ENCODE data around the gene MRPL47.
"Not testable (repeated sequence)": the region's sequence is repeated elsewhere in the genome, so short reads cannot be mapped to it uniquely, and the experiment has no call there.

Gene MRPL47

DNA sequence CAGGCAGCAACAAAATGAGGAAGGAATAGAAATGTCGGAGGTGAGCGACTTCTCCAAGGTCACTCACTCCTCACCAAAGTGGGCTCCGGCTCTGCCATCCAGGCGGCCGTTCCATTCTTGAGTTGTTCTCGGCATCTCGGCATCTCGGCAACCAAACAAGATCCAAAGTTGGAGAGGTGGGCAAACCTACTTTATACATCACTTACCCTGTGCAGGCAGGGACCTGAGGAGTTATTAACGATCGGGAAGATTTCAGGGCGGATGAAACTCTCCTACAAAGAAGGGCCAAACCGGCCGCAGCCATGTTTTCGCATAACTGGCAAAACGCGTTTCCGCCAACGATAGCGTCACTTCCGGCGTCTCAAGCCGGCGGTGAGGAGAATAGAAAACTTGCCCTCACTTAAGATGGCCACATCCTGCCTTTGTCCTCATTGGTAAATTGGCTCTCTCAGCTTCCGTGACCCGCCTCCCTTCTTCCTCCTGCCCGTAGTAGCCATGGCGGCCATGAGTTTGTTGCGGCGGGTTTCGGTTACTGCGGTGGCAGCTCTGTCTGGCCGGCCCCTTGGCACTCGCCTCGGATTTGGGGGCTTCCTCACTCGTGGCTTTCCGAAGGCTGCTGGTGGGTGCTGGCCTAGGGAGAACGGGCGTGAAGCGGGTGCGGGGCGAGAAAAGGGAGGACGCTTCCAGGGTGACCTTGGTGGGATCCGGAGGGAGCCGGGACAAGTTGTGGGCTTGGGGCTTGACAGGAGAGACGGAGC is at the start of gene MRPL47, which contains the start of gene NDUFB5:
Gene MRPL47 (minus strand): TSS at position 318 of the 758 bp plus-strand sequence. CDS start 14 bp downstream, at position 304.
Gene NDUFB5 (plus strand): TSS at position 474 of the 758 bp plus-strand sequence. CDS start 22 bp downstream, at position 496.
- DNase-seq = peak; percentile 93

DNA sequence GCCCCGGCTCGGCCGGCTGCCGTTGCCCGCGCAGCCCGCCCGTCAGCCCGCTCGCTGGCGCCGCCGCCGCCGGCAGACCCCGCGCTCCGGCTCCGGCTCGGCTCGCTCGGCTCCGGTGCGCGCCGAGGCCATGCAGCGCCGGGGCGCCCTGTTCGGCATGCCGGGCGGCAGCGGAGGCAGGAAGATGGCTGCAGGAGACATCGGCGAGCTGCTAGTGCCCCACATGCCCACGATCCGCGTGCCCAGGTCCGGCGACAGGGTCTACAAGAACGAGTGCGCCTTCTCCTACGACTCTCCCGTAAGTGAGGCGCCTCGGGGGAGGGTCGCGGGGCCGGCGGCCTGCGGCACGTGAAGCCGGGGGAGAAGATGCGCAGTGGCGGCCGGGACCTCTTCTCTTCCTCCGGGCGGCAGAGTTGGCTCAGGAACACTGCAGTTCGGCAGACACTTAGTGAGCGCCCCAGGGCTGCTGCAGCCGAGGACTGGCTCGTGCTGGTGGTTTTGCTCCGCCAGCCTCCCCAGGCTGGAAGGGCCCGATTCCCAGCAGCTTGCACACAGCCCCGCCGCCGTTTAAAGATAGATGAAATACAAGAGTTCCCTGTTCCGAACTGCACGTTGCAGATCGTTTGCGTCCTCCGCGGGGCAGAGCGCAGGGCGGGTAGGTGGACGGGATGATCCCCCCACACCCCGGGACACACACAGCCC is 48.8 kb upstream of the MRPL47 start:
- DNase-seq = peak; percentile 56

DNA sequence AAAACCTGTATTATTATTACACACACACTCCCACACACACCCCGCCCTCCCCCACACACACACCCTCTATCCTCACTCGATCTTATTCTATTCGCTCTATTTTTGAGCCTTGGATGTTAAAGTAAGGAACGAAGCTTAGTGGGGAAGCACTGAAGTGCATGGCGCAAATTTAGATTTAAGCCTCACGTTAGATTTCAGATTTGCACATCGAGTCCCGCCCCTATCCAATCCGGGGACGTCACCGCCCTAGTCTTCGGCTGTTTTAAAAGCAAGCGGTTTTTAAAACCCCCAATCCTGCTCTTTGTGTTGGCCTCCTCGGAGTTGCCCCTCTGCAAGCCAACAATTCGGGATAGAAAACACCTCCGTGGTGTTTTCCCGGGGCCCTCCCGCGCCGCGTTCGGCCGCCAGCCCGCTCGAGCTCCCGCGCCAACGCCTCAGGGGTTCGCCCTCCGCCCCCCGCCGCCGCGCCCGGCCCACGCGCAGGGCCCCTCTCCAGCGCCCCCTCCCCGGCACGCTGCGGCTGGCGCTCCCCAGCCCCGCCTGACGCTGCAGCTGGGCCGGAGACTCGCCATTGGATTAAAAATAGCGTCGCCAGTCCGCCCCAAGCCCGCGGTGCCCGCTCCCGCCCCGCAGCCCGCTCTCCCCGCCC is 48.1 kb upstream of the MRPL47 start, which contains the start of gene USP13:
Gene USP13 (plus strand): TSS at position 594 of the 649 bp plus-strand sequence. CDS start 186 bp downstream, outside the sequence.
- DNase-seq = peak; percentile 43

DNA sequence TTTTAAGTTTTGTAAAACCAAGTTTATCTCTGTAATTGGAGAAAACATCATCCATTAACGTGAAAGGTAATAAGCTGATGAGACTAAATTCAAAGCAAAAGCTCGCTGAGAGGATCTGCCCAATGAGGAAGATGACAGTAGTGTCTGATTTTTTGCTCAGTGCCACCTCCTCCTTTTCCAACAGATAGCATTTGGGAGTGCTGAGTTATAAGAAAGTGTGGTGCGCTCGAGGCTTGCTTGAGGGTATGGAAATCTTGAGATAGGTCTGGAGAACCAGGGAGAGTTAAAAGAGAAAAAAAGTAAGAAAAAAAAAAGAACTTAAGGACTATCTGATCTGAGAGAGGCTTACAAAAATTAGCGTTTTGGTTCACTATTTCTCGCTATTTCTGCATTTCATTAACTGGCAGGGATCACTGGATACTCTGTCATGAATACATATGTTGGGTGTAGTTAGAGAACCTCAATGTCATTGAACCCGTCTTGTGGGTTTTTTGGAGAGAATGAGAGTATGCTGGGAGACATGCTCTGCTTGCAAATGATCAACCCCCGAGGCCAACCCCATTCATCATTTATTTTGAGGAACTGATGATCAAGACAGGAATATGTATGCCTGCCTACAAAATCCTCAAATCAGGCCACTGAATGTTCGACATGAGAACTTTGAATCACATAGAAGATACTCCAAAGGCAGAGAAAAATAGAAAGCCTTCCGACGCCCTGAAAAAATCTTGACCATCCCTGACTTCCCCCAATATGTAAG is 47.4 kb upstream of the MRPL47 start:
- no peak for DNase-seq

DNA sequence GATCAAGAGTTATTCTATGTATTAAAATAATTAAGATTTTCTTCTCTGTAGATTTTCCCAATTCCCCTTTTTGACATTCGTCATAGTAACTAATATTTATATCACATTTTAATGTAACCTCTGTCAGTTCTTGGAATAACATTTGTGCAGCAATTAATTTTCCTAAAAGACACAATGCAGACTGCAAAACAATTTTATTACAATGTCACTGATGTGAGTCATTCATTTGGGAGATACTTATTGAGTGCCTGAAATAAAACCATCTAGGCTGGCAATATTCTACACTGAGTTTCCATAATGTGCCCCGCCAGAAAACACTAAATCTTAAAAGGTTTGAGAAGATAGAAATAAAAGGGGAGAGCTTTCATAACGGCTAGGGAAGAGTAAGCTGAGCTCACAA is 41.7 kb upstream of the MRPL47 start:
- DNase-seq = no peak

DNA sequence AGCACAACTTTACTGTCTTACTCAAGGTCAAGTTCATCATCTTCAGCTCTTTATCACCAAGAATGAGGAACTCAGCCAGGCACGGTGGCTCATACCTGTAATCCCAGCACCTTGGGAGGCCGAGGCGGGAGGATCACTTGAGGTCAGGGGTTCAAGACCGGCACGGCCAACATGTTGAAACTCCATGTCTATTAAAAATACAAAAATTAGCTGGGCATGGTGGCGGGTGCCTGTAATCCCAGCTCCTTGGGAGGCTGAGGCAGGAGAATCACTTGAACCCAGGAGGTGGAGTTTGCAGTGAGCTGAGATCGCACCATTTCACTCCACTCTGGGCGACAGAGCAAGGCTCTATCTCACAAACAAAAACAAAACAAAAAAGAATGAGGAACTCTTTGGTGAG is 39.4 kb upstream of the MRPL47 start:
- DNase-seq = not testable (repeated sequence)

DNA sequence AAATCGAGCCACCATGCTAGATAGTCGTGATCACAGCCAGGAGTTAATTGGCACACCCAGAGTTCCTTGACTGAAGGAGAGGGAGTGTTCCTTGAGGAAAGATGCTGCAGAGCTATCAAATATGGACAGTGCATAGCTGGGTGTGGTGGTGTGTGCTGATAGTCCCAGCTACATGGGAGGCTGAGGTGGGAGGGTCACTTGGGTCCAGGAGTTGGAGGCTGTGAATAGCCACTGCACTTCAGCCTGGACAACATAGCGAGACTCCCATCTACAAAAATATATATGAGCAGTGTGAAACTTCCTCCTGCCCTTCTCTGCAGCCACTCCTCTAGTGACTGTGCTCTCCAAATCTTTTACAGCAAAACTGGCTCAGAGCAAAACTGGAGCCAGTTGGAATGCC is 38.4 kb upstream of the MRPL47 start:
- no peak for DNase-seq

DNA sequence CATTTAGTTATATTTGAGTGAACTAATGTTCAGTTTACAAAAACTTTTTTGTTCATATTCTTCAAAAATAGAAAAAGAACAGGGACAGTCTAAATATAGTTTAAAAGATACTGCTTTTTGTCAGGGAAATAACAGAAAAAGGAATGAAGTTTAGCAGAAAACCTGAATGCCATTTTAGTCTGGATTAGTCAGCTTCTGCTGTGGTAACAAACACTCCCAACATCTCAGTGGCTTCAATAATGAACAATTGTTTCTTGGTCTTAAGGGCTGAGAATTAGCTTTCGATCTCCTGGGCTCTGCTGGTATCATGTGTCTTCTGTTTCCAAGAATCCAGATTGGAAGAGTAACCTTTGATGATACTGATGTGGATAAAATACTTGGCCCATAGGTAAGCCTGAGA is 36.0 kb upstream of the MRPL47 start:
- DNase-seq = no peak

DNA sequence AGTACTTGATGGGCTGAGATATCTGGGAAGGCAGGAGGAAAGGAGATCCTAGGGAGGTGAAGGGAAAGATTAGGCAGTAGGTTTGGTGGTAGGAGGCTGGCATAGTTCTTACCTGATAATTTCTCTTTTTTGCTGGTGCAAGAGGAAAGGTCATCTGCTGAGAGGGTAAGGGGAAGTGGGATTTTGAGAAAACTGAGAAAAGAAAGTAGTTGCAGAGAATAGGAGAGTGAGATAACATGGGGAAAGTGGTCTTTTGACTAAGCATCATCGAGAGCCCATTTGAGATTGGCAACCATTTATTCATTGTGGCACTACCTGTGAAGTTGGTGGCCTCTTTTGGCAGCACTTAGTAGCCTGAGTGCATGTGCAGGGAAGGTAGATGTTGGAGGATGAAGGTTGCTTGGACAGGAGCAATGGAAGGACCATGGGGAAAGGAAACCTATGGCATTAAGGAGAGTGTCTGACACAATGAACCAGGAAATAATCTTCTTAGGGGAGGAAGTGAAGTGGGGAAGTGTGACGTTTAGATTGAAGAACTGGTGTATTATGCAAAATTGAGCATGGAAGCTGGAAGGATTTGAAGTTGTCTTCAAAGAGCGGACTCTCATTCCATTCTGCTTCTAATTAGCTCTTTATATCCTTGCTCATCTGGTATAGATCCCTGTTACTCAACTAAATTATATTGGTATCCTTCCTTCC is 26.5 kb upstream of the MRPL47 start:
- no peak for DNase-seq

DNA sequence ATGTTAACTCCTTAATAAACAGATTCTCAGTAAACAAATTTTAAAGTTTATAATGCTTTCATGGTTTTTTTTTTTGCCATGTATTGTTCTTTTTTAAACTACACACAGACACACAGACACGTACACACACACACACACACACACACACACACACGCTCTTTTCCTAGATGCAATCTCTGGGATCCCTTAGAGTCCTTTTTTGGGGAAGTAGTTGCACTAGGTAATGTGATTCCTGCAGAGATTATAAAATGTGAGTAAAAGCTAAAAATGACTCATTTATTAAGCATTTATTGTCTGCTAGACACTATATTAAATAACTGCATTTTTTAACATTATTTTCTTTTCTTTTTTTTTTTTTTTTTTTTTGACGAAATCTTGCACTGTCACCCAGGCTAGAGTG is 20.0 kb upstream of the MRPL47 start:
- no peak for DNase-seq

DNA sequence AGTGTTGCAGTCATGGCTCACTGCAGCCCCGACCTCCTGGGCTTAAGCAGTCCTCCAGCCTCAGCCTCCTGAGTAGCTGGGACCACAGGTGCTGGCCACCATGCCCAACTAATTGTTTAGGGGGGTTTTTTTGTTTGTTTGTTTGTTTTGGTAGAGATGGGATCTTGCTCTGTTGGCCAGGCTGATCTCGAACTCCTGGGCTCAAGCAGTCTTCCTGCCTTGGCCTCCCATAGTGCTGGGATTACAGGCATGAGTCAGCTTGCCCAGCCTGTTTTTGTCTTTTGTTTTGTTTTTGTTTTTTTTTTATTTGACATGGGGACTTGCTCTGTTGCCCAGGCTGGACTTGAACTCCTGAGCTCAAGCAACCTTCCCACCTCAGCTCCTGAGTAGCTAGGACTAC is 17.6 kb upstream of the MRPL47 start:
- DNase-seq = no peak

DNA sequence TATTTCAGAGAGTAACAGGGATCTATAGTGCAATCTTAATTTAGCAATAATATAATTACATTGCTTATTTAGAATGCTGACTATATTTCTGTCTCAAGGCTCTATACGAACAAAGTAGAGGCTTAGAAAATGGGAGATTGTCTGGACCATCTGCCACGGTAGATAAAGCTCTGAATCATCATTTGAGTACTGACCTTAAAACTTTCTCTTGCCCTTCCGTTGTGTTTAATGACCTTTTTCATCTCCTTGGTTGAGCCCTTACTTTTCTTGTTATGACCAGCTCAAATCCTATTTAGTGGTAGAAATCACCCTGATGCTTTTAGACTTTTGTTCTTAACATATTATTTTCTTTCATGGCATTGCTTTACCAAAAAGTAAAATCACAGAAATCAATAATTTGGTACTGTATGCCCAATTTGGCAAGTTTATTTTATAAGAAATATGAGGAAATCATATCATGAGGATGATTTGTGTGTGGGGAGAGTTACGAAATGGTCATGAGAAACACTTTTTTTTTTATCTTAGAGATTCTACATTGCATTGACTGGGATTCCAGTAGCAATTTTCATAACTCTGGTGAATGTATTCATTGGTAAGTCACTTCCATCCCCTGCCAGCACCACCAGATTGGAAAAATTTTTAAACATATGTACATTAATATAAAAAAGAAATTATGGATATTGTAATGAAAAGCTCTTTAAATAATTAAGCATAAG is 11.2 kb upstream of the MRPL47 start:
- DNase-seq = no peak

DNA sequence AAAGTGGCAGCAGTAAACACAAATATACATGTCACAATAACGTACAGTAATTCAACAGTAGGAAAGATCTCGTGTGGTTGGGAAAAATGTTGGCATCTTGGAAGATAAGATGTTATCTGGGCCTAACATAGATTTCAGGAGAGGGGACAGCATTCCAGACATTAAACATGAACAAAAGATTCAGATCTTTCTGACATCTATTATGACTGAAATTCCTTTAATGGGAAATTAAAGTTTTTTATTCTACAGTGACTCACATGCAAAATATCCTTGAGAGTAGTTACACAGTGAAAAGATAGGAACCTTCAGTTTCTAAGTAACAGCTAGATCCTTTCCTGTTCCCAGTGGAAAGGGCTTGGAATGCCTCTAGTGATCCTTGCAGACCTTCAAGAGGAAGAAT is 9.4 kb upstream of the MRPL47 start:
- DNase-seq = peak; percentile 38

DNA sequence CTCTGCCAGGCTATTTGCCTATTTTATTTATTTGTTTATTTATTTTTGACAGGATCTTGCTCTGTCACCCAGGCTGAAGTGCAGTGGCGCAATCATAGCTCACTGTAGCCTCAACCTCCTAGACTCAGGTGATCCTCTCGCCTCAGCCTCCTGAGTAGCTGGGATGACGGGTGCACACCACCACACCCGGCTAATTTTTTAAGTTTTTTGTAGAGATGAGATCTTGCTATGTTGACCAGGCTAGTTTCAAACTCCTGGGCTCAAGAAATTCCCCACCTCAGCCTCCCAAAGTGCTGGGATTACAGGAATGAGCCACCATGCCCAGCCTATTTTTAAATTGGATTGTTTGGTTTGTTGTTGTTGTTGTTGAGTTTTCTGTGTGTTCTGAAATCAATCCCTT is 5.6 kb upstream of the MRPL47 start:
- no peak for DNase-seq

DNA sequence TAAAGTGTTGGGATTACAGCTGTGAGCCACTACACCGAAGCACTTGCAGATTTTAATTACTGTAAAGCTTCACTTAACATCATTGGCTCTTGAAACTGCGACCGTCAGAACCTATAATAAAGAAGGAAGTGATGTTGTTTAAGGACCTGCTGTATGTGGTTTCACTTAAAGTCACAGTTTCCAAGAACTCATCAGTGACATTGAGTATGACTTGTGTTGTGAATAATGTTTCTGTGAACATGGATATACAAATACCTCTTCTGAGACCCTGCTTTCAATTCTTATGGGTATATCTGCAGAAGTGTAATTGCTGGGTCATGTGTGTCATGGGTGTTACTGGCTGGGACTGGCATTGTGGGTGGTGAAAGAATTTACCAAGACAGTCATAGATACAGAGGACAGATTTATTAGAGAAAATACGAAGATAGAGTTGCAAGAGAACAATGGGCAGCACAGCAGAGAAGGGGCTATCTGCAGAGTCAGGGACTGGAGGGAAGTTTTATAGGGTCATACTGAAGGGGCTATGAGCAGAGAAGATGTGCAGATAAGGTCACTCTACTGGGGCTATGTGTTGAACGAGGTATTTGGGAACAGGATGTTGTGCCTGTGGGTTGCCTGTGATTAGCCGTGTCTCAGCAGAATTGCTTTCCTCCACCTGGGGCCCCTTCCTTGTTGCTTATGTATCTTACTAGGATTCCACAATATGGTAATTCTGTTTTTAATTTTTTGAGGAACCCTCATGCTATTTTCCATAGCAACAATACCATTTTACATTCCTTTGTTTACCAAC is 4.7 kb upstream of the MRPL47 start:
- no peak for DNase-seq

DNA sequence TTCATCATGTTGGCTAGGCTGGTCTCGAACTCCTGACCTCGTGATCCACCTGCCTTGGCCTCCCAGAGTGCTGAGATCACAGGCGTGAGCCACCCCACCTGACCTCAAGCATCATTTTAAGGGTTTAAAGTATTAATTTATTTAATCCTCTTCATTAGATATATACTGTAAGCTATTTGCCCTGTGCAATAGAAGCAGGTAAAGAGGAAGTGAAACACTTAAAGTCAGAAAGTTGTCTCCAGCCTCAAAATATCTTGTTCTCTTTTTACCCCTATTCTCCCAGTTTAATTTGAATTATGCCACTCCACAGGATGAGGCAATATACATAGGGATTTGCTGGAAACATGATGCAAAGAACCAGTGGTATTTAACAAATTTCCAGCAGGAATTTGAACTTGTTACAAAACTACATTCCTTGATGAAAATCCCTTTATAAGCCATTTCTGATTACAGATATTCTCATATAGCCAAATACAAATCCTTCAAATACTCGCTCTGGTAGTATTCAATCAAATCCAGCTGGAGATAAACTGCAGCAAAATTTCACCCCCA is 2.2 kb upstream of the MRPL47 start:
- no peak for DNase-seq

DNA sequence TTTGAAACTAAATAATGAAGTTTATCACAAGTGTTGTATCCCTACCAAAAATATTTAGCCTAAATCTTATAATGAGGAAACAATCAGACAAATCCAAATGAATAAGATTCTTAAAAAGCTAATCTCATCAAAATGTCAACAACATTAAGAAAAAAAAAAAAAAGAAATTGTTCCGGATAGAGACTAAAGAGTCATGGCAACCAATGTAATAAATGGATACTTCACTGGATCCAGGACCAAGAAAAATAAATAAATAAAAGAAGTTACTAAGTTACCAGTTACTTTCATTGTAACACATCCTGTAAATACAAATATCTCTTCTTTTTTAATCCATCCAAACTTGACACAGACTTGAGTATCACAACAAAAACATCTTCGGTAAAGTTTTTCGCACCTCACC is 607 bp downstream of the MRPL47 start:
- DNase-seq = no peak

DNA sequence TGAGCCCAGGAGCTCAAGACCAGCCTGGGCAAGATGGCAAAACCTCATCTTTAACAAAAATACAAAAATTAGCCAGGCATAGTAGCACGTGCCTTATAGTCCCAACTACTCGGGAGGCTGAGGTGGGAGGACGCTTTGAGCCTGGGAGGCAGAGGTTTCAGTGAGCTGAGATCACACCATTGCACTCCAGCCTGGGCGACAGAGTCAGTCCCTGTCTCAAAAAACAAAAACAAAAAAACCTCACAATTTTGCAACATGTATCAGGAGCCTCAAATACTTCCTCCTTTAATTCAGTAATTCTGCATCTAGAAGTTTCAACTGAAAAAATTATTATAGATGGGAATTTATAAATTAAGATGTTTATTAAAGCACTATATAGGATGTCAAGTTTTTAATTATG is 1.1 kb downstream of the MRPL47 start:
- DNase-seq = no peak

DNA sequence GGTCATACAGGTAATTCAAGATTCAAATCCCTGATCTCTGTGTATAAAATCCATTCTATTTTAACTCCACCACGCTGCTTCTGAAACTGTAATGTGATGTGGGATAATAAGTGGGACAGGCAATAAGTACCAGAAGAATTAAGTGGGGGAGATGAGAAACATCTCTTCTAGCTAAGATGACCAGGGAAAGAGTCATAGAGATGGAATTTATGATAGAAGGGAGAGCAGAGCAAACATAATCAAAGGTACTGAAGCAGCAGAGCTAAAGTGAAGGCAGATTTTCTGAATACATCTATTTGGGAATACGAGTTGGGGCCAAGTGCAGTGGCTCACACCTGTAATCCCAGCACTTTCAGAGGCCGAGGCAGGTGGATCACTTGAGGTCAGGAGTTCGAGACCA is 4.9 kb downstream of the MRPL47 start:
- no peak for DNase-seq

DNA sequence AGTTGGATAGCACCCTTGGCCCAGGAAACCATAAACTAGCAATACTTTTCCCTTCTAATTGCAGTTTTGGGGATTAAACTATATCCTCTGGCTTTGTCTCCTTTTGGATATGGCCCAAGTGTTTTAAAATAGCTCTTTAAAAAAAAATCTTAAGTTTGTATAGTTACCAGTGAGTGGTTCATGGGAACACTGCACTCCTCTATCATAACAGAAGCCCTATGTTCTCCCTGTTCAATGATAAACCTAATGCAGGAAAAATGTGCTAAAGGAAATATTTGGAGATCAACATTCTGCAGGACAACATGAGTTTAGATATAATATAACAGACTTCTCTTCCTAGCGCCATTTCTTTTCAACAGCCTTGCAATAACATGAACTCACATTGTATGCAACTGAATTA is 13.1 kb downstream of the MRPL47 start:
- no peak for DNase-seq

All from NCI-H226 (cell line).